Measurements from ENCODE around the gene SFI1. TPM values are rescaled to one million over a fixed set of nuclear protein-coding genes. Genes with fewer than 3 reads are reported as not detected.

Gene SFI1
- total and polyA plus RNA-seq, 2 donors (not counting 1 experiment from before 2014, with no cell fraction given): 80.2 to 182 TPM

- H2AFZ ChIP-seq (ENCODE audit: insufficient read depth, low read depth, low read length, poor library complexity, severe bottlenecking): no peak overlapping the region
- no peak overlapping the region for H3K4me3 ChIP-seq (ENCODE audit: control extremely low read depth in 1 of 5, extremely low read depth in 1 of 5, insufficient read depth in 1 of 5, low read depth in 2 of 5, low read length in 4 of 5)
- no peaks in the 10 kb centered on the region for H3K9me3 ChIP-seq (ENCODE audit: control extremely low read depth in 1 of 3, control insufficient read depth in 2 of 3, insufficient read depth in 1 of 3, low read length in 2 of 3)
- no peaks in the 10 kb centered on the region for H3K4me1 Mint-ChIP-seq
- no peaks in the 10 kb centered on the region for H3K9me3 Mint-ChIP-seq (ENCODE audit: insufficient read depth)
- no peaks in the 10 kb centered on the region for H4K20me1 ChIP-seq (ENCODE audit: control insufficient read depth, insufficient read depth, low read length, poor library complexity, severe bottlenecking)
- intact Hi-C loops (cut with micrococcal nuclease): no loop called here
- H3K4me3 Mint-ChIP-seq: no peak overlapping the region
- no peaks in the 10 kb centered on the region for H3K27me3 Mint-ChIP-seq
- ChIA-PET POLR2A (interaction anchor here (0.6 to 1.3 kb wide), 2 partner anchors 79 to 85 kb away, joined by 3 to 4 read pairs; no protein-coding TSS in a partner anchor), CTCF (interaction anchor here (2.1 kb wide), 1 partner anchor 92 kb away, joined by 6 read pairs; no protein-coding TSS in a partner anchor)
- TF ChIP-seq, protein P1, sequence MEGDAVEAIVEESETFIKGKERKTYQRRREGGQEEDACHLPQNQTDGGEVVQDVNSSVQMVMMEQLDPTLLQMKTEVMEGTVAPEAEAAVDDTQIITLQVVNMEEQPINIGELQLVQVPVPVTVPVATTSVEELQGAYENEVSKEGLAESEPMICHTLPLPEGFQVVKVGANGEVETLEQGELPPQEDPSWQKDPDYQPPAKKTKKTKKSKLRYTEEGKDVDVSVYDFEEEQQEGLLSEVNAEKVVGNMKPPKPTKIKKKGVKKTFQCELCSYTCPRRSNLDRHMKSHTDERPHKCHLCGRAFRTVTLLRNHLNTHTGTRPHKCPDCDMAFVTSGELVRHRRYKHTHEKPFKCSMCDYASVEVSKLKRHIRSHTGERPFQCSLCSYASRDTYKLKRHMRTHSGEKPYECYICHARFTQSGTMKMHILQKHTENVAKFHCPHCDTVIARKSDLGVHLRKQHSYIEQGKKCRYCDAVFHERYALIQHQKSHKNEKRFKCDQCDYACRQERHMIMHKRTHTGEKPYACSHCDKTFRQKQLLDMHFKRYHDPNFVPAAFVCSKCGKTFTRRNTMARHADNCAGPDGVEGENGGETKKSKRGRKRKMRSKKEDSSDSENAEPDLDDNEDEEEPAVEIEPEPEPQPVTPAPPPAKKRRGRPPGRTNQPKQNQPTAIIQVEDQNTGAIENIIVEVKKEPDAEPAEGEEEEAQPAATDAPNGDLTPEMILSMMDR (IDR thresholded peaks at IDR 0.05): no peak
- no peak for TF ChIP-seq EZH2 (IDR thresholded peaks at IDR 0.05; ENCODE audit: borderline replicate concordance, insufficient read depth, low read depth, low read length, poor library complexity, severe bottlenecking)
- H3K79me2 ChIP-seq (ENCODE audit: control insufficient read depth, insufficient read depth, low read length): no peaks in the 10 kb centered on the region
- ATAC-seq (ENCODE audit: low read depth) (no peak), DNase-seq (no peak)
- no peak overlapping the region for H3K27ac Mint-ChIP-seq
- H3K9ac ChIP-seq (ENCODE audit: low read length): no peak overlapping the region
- H3K4me2 ChIP-seq (replicated peaks; ENCODE audit: low read depth, low read length, poor library complexity, severe bottlenecking): no peak overlapping the region
- H3K36me3 ChIP-seq (replicated peaks in 1 of 2; ENCODE audit: control extremely low read depth in 1 of 2, control insufficient read depth in 1 of 2, extremely low read depth in 1 of 2, insufficient read depth in 2 of 2, low read length in 1 of 2): peaks cover 0 to 22% of the 10 kb centered on the region in 2 experiments
- H3K4me1 ChIP-seq (ENCODE audit: control insufficient read depth in 2 of 2, insufficient read depth in 2 of 2, low read length in 2 of 2): no peaks in the 10 kb centered on the region
- no peak overlapping the region for H3K27ac ChIP-seq (ENCODE audit: low read length in 2 of 2)
- 98% methylated on average over 9 of the region's 15 CpGs for WGBS (ENCODE audit: insufficient coverage)
- no peaks in the 10 kb centered on the region for H3K27me3 ChIP-seq (replicated peaks in 1 of 4; ENCODE audit: control extremely low read depth in 1 of 4, control insufficient read depth in 3 of 4, insufficient read depth in 4 of 4, low read length in 3 of 4)
These were observed 48.4 kb downstream of the SFI1 start for GRCh38 chr22:31544481-31545480.

DNA sequence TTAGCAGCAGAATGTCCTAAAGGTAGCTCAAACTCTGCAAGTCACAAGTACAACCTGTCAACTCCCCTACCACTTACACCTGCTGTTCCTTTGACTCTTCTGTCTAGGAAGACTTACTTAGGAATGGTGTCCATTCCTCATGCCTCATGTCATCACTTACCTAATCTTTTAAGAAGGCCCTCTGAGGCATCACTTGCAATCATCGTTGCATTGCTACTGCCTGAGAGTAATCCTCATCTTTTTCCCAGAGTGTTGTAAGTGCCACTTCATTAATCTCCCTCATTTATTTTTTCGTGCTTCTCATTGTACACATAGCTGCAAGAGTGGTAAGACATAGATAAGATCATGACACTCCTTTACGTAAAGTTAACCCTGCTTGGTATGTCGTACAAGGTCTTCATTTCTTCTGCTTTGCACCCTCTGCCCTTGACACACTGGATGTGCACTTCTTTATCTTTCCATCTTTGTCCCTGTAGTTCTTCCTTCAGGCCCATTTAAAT lies 54.6 kb downstream of the SFI1 start:
- ChIA-PET POLR2A (no interaction called here), CTCF (no interaction called here)
- Histone ChIP-seq H3K4me2 (replicated peaks; ENCODE audit: low read depth, low read length, poor library complexity, severe bottlenecking) (no peak overlapping the region), H2AFZ (ENCODE audit: insufficient read depth, low read depth, low read length, poor library complexity, severe bottlenecking) (no peak overlapping the region), H3K27ac (ENCODE audit: low read length in 2 of 2) (no peak overlapping the region), H3K79me2 (ENCODE audit: control insufficient read depth, insufficient read depth, low read length) (no peaks in the 10 kb centered on the region), H3K4me3 (ENCODE audit: control extremely low read depth in 1 of 5, extremely low read depth in 1 of 5, insufficient read depth in 1 of 5, low read depth in 2 of 5, low read length in 4 of 5) (no peak overlapping the region), H3K4me1 (ENCODE audit: control insufficient read depth in 2 of 2, insufficient read depth in 2 of 2, low read length in 2 of 2) (no peaks in the 10 kb centered on the region), H3K9ac (ENCODE audit: low read length) (no peak overlapping the region), H3K36me3 (replicated peaks in 1 of 2; ENCODE audit: control extremely low read depth in 1 of 2, control insufficient read depth in 1 of 2, extremely low read depth in 1 of 2, insufficient read depth in 2 of 2, low read length in 1 of 2) (peaks cover 5 to 33% of the 10 kb centered on the region in 2 experiments), H3K27me3 (replicated peaks in 1 of 4; ENCODE audit: control extremely low read depth in 1 of 4, control insufficient read depth in 3 of 4, insufficient read depth in 4 of 4, low read length in 3 of 4) (no peaks in the 10 kb centered on the region), H4K20me1 (ENCODE audit: control insufficient read depth, insufficient read depth, low read length, poor library complexity, severe bottlenecking) (no peaks in the 10 kb centered on the region), H3K9me3 (ENCODE audit: control extremely low read depth in 1 of 3, control insufficient read depth in 2 of 3, insufficient read depth in 1 of 3, low read length in 2 of 3) (no peaks in the 10 kb centered on the region)
- Mint-ChIP-seq H3K4me3 (no peak overlapping the region), H3K4me1 (peaks cover 7% of the 10 kb centered on the region), H3K27me3 (no peaks in the 10 kb centered on the region), H3K27ac (no peak overlapping the region), H3K9me3 (ENCODE audit: insufficient read depth) (no peaks in the 10 kb centered on the region)
- DNase-seq (no peak), ATAC-seq (ENCODE audit: low read depth) (no peak)
- intact Hi-C loops (cut with micrococcal nuclease): no loop called here
- no peak for TF ChIP-seq EZH2 (IDR thresholded peaks at IDR 0.05; ENCODE audit: borderline replicate concordance, insufficient read depth, low read depth, low read length, poor library complexity, severe bottlenecking)
- TF ChIP-seq, protein P1 (IDR thresholded peaks at IDR 0.05): no peak
- whole genome bisulfite sequencing (ENCODE audit: insufficient coverage): 100% methylated on average over 3 of the region's 4 CpGs

All from B cell (primary cell).